K562 (cell line): ENCODE measurements around the gene KRTAP2-2. TPM values are rescaled to one million over a fixed set of nuclear protein-coding genes. Genes with fewer than 3 reads are reported as not detected.
"Not testable (repeated sequence)": the region's sequence is repeated elsewhere in the genome, so short reads cannot be mapped to it uniquely, and the experiment has no call there.

Experiments used
- ATAC-seq: fragments of 200-7000 bp; cut with Tn5 transposase; 3 replicates; pipeline ENCODE4 v1.9.1; 2020; ENCODE audit warnings: moderate library complexity
- BruUV-seq: library from RNA; stranded (reverse); fragments of 400-500 nt; replicated peaks from 2 replicates; lab custom pipeline; 2021; lab: Mats Ljungman, UMichigan
- CTCF ChIA-PET: fragments of 300-600 bp; formaldehyde crosslinking; extraction: SDS; loops from one replicate; lab custom pipeline; 2021; ENCODE audit warnings: low intra/inter-chr PET ratio; lab: Yijun Ruan, JAX
- POLR2A ChIA-PET: fragments of 300-600, 350-650 bp; sonication (Branson Sonifier 250); formaldehyde crosslinking; extraction: SDS; loops from one replicate; lab custom pipeline; 2021; ENCODE audit warnings: antibody characterized with exemption, inconsistent platforms; lab: Yijun Ruan, JAX
- DNase-seq, 4 experiments: peaks; one replicate each; pipeline versions ENCODE4 v3.0.0 to v3.0.0-alpha.2; 2011 to 2018; ENCODE audit warnings: low spot score in 3 of 4, mixed read lengths in 3 of 4; ENCODE audit errors: extremely low read depth in 1 of 4
- FAIRE-seq: peaks from 2 replicates; lab custom pipeline; 2011; peaks lifted over from hg19 to GRCh38; lab: Jason Lieb, UNC
- H2AFZ ChIP-seq: 2 replicates; pipeline ENCODE4 v1.6.0; 2011; ENCODE audit warnings: low read depth, low read length, control low read depth, inconsistent platforms
- H3K27ac ChIP-seq: fragments of 200-600 bp; 3 replicates; pipeline ENCODE4 v1.8.0; 2011; ENCODE audit warnings: low read depth, mild to moderate bottlenecking, control low read depth, inconsistent platforms, low read length, moderate library complexity, mixed read lengths; ENCODE audit errors: extremely low read depth
- H3K27me3 ChIP-seq, 2 experiments: fragments of 300-600 bp in 1 of 2; 2 replicates in 1 of 2; 3 replicates in 1 of 2; pipeline versions ENCODE4 v1.6.0 to v1.8.0; 2011; ENCODE audit warnings: inconsistent platforms in 2 of 2, low read length in 2 of 2, mild to moderate bottlenecking in 1 of 2, mixed read lengths in 1 of 2, moderate library complexity in 1 of 2; ENCODE audit not compliant: control insufficient read depth in 2 of 2, insufficient read depth in 2 of 2
- H3K36me3 ChIP-seq: fragments of 300-600 bp; 3 replicates; pipeline ENCODE4 v1.8.0; 2011; ENCODE audit warnings: mild to moderate bottlenecking, low read length, inconsistent platforms; ENCODE audit not compliant: control insufficient read depth, insufficient read depth
- H3K4me1 ChIP-seq, 2 experiments: fragments of 200-600 bp in 1 of 2; replicated peaks in 1 of 2; 2 replicates in 1 of 2; 3 replicates in 1 of 2; pipeline versions ENCODE4 v1.5.1 to v1.8.0; 2011; ENCODE audit warnings: inconsistent platforms in 2 of 2, low read length in 2 of 2, mild to moderate bottlenecking in 1 of 2, mixed read lengths in 1 of 2, moderate library complexity in 1 of 2; ENCODE audit not compliant: control insufficient read depth in 2 of 2, insufficient read depth in 2 of 2
- H3K4me2 ChIP-seq: 2 replicates; pipeline ENCODE4 v1.6.1; 2011; ENCODE audit warnings: low read length, control low read depth, inconsistent platforms, mixed read lengths; ENCODE audit not compliant: insufficient read depth
- H3K4me3 ChIP-seq: fragments of 200-600 bp; sonication (generic), shearing (Covaris generic); 2 replicates; pipeline ENCODE4 v1.5.1; 2016; ENCODE audit warnings: control low read depth, inconsistent platforms
- H3K79me2 ChIP-seq: fragments of 200-600 bp; 3 replicates; pipeline ENCODE4 v1.8.0; 2011; ENCODE audit warnings: low read length, inconsistent platforms; ENCODE audit not compliant: control insufficient read depth, insufficient read depth
- H3K9ac ChIP-seq, 2 experiments: 2 replicates each; pipeline versions ENCODE4 v1.6.0 to v1.6.1; 2011; ENCODE audit warnings: low read depth in 2 of 2, low read length in 2 of 2, control low read depth in 1 of 2, inconsistent platforms in 1 of 2, mild to moderate bottlenecking in 1 of 2, mixed read lengths in 1 of 2; ENCODE audit not compliant: insufficient read depth in 1 of 2
- H3K9me1 ChIP-seq: one replicate; pipeline ENCODE4 v1.6.0; 2011; ENCODE audit warnings: inconsistent platforms, mild to moderate bottlenecking, low read length, moderate library complexity; ENCODE audit not compliant: control insufficient read depth, insufficient read depth
- H3K9me3 ChIP-seq: replicated peaks from 2 replicates; pipeline ENCODE4 v1.5.1; 2011; ENCODE audit warnings: low read depth, low read length, inconsistent platforms; ENCODE audit not compliant: control insufficient read depth, insufficient read depth
- H4K20me1 ChIP-seq: replicated peaks from 2 replicates; pipeline ENCODE4 v1.6.1; 2011; ENCODE audit warnings: low read length, inconsistent platforms, mixed read lengths; ENCODE audit not compliant: control insufficient read depth, insufficient read depth
- RBM25 ChIP-seq: fragments of 200-400 bp; formaldehyde crosslinking; IDR thresholded peaks from 2 replicates; pipeline ENCODE4 v1.6.1; 2018; ENCODE audit warnings: low read length, low read depth, moderate library complexity; ENCODE audit not compliant: severe bottlenecking
- SAP30 ChIP-seq: fragments of 200-600 bp; sonication (generic); IDR thresholded peaks from 2 replicates; pipeline ENCODE4 v1.6.1; 2012; ENCODE audit warnings: borderline replicate concordance, low read depth, mild to moderate bottlenecking, moderate library complexity, low read length, control low read depth, inconsistent platforms; ENCODE audit not compliant: insufficient read depth, poor library complexity, severe bottlenecking
- ZNF146 ChIP-seq: IDR thresholded peaks from one replicate; pipeline ENCODE4 v1.6.1; 2018; ENCODE audit warnings: missing compliant biosample characterization; ENCODE audit not compliant: unreplicated experiment
- WGBS: fragments of 100-300 bp; shearing (Covaris generic); methylation state at CpG from one replicate; pipeline ENCODE4 v1.1.6; 2016; ENCODE audit warnings: low coverage, mixed read lengths; ENCODE audit not compliant: insufficient coverage; ENCODE audit errors: missing lambda C conversion rate; 5-methylcytosine and 5-hydroxymethylcytosine counted together
- in situ Hi-C: fragments of 300-500 bp; cut with MboI; formaldehyde crosslinking; loops from 4 replicates; pipeline ENCODE4 v1.15.0; 2018; ENCODE audit warnings: inconsistent platforms, mixed read lengths
- intact Hi-C: fragments of 100-400 bp; cut with micrococcal nuclease; formaldehyde crosslinking; loops from 2 replicates; pipeline ENCODE4 v1.14.2; 2022
- polyA plus RNA-seq, 8 experiments: library from polyadenylated mRNA; depleted of rRNA in 4 of 8; stranded (reverse) in 5 of 8; unstranded in 3 of 8; fragments of >200 nt; fragmentation: Nextera tagmentation in 2 of 8; fragmentation: Illumina TruSeq in 1 of 8; extraction: Ambion mirVana in 2 of 8; extraction: Trizol in 1 of 8; gene quantifications; 2 replicates each; pipeline versions ENCODE4 v1.2.1 to v1.2.3, GENCODE V29; 2011 to 2014; ENCODE audit warnings: inconsistent platforms in 1 of 8, missing spikeins in 1 of 8
- total RNA-seq, 7 experiments: library from RNA; depleted of rRNA in 6 of 7; stranded (reverse); fragments of >200 nt in 6 of 7; fragmentation: Illumina TruSeq in 2 of 7; extraction: Trizol in 2 of 7; gene quantifications; 2 replicates each; pipeline versions ENCODE4 v1.2.1 to v1.2.3, GENCODE V29; 2011 to 2021; ENCODE audit warnings: low replicate concordance in 1 of 7

Gene KRTAP2-2
- total and polyA plus RNA-seq, 9 of the 15 experiments (the other 6 are each of a cell fraction or from before 2014, with no cell fraction given), result not detected

DNA sequence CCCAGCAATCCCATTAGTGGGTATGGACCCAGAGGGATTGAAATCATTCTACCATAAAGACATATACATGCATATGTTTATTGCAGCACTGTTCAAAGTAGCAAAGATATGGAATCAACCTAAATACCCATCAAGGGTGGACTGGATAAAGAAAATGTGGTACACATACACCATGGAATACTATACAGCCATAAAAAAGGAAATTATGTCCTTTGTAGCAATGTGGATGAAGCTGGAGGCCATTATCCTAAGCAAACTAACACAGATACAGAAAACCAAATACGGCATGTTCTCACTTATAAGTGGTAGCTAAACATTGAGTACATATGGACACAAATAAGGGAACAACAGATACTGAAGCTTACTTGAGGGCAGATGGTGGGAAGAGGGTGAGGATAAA is 2.5 kb upstream of the KRTAP2-2 start:
- Histone ChIP-seq H3K79me2 (no peaks in the 10 kb centered on the region), H4K20me1 (no peaks in the 10 kb centered on the region; the same call in 1 of the 2 replicates), H3K9me1 (no peaks in the 10 kb centered on the region), H3K36me3 (no peaks in the 10 kb centered on the region), H3K4me1 (no peaks in the 10 kb centered on the region), H2AFZ (no peak overlapping the region), H3K27ac (no peak overlapping the region), H3K9ac (no peak overlapping the region), H3K9me3 (no peaks in the 10 kb centered on the region), H3K27me3 (peaks cover 4 to 5% of the 10 kb centered on the region in 2 experiments; a peak in 4 of 5 replicates), H3K4me2 (no peak overlapping the region), H3K4me3 (no peak overlapping the region)
- intact Hi-C loops (no loop called here), in situ Hi-C loops (no loop called here)
- POLR2A ChIA-PET, result no interaction called here
- FAIRE-seq (no peak), ATAC-seq (no peak), DNase-seq (no peak)
- no peak for TF ChIP-seq SAP30
- peak; percentile 71 for TF ChIP-seq RBM25
- TF ChIP-seq ZNF146, result peak; percentile 92
- CTCF ChIA-PET, result no interaction called here
- no TSS peak for BruUV-seq
- 0% methylated on average over 1 of the region's 1 CpG for WGBS

DNA sequence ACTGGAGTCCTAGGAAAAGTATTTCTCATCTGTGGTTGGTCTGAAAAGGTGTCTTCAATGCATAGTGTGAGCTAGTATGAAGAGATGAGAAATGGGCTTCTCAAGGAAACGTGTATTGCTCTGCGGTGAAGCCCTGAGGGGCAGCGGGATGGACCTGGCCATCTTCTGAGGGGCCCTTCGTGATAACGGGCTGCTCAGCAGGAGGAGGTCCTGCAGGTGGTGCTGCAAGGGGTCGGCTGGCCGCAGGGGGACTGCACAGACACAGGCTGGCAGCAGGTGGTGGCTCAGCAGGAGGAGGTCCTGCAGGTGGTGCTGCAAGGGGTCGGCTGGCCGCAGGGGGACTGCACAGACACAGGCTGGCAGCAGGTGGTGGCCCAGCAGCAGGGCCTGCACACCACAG is 474 bp downstream of the KRTAP2-2 start:
- H2AFZ ChIP-seq, H3K79me2 ChIP-seq, H3K9me3 ChIP-seq, POLR2A ChIA-PET, H3K4me1 ChIP-seq, intact Hi-C loops, BruUV-seq, ATAC-seq, H4K20me1 ChIP-seq, H3K9me1 ChIP-seq, FAIRE-seq, H3K27ac ChIP-seq, DNase-seq, H3K27me3 ChIP-seq, CTCF ChIA-PET, H3K36me3 ChIP-seq, H3K9ac ChIP-seq, H3K4me3 ChIP-seq, H3K4me2 ChIP-seq, in situ Hi-C loops: not testable (repeated sequence)
- WGBS, result under 1% methylated on average over 7 of the region's 9 CpGs
